Omental fat pad (tissue), 4 donors: Measurements from ENCODE around the gene RTKN2. TPM values are rescaled to one million over a fixed set of nuclear protein-coding genes. Genes with fewer than 3 reads are reported as not detected.

Experiments used
- ATAC-seq: fragments of 150-250 bp; one replicate; pipeline ENCODE4 v1.9.1; 2016; ENCODE audit warnings: mild to moderate bottlenecking, moderate library complexity; ENCODE audit not compliant: low FRiP score
- DNase-seq: peaks from one replicate; pipeline ENCODE4 v3.0.0-alpha.2; 2019; ENCODE audit warnings: low spot score
- CTCF ChIP-seq, 3 donors: fragments of 450-650 bp; IDR thresholded peaks; one replicate each; pipeline ENCODE4 v1.5.1; 2016 to 2017; ENCODE audit warnings: antibody characterized with exemption in 3 of 3, mild to moderate bottlenecking in 3 of 3, moderate library complexity in 2 of 3
- total RNA-seq, 4 donors: library from RNA; depleted of rRNA; stranded (reverse); fragments of >200 nt; gene quantifications; one replicate each; pipeline ENCODE4 v1.1.0, GENCODE V29; 2016

The RTKN2 gene
- total RNA-seq, 4 donors from 2014 or later, result 0.09 to 0.48 (median 0.38) TPM; not detected in 1

DNA sequence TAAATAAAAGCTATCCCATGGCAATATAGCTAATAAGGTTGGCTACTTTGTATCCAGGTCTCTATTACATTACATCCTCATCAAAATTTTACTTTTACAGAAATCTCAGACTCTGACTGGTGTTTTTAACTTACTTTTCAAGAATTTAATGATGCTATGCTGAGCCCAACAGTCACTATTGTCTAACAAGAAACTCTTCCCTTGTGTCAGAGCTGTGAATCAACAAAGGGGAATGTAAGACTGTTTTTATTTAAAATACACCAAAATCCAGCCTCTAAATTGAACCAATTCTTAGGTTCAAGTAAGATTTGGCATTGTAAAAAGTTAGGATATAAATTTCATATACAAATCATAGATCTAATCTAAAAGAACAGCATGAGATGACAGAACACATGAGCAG is 7.0 kb downstream of the RTKN2 start:
- TF ChIP-seq CTCF (IDR thresholded peaks at IDR 0.05), result no peak
- no peak for DNase-seq

DNA sequence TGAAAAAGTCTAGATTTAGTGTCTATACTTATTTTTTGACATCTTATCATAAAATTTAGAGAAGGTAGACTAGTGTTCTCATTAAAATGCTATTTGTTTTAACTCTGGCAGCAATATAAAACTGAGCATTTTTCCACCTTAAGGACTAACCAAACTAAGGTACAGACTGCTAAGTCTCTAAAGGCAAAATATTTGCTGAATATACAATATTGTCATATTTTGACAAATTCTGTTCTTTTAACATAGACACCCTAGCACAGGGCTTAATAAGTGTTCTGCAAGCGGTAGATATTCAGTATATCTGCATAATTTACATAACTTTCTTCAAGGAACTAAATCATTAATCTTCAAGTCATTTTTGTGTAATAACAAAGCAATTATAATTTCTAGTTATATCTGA is 8.6 kb downstream of the RTKN2 start:
- no peak for ATAC-seq
- DNase-seq, result no peak
- no peak for TF ChIP-seq CTCF (IDR thresholded peaks at IDR 0.05)

More for the DNA sequence above, 7.0 kb downstream of the RTKN2 start:
- no peak for ATAC-seq

DNA sequence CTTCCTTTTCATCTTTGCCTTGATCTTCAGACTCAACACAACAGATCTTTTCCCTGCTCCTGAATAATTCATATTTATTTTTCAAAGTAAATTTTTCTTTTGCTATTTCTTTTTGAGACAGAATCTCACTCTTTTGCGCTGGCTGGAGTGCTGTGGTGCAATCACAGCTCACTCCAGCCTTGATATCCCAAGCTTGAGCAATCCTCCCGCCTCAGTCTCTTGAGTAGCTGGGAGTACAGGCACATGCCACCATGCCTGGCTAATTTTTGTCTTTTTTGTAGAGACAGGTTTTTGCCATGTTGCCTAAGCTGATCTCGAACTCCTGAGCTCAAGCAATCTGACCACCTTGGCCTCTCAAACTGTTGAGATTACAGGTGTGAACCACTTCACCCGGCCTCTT is 9.2 kb downstream of the RTKN2 start:
- no peak for TF ChIP-seq CTCF (IDR thresholded peaks at IDR 0.05)
- ATAC-seq (no peak), DNase-seq (no peak)

- TF ChIP-seq CTCF (IDR thresholded peaks at IDR 0.05), result no peak
These were observed 9.7 kb downstream of the RTKN2 start for GRCh38 chr10:62258926-62259325.

GRCh38 chr10:62253704-62254103 is 14.9 kb downstream of the RTKN2 start:
- ATAC-seq, result no peak
- no peak for DNase-seq
- no peak for TF ChIP-seq CTCF (IDR thresholded peaks at IDR 0.05)

More at GRCh38 chr10:62258926-62259325, 9.7 kb downstream of the RTKN2 start:
- DNase-seq, result no peak
- ATAC-seq, result no peak

DNA sequence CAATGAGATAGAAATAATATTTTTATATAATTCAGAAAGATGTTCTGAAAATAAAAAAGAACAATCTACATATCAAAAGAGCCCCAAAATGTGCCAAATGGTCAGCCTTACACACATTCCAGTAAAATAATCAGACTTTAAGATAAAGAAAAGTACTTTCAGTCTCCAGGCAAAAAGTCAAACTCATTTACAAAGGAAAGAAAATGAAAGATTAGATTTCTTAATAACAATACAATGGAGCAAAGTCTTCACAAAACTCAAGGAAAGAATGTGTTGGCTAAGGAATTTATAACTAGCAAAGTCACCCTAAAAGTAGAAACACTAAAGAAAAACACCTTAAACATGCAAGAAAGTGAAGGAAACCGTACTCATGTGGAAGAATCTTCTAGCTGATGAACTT is 16.6 kb downstream of the RTKN2 start:
- no peak for ATAC-seq
- no peak for DNase-seq
- no peak for TF ChIP-seq CTCF (IDR thresholded peaks at IDR 0.05)

DNA sequence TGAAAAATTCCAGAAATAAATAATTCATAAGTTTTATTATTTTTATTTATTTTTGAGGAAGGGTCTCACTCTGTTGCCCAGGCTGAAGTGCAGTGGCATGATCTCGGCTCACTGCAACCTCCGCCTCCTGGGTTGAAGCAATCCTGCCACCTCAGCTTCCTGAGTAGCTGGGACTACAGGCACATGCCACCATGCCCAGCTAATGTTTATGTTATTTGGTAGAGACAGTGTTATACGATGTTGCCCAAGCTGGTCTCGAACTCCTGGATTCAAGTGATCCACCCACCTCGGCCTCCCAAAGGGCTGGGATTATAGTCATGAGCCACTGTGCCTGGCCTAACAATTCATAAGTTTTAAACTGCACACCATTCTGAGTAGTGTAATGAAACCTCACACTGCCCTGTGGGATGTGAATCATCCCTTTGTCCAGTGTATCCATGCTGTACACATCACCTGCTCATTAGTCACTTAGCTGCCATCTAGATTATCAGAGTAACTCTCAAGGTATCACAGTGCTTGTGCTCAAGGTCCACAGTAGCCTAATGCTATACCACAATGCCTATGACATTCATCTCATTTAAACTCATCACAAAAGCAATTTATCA is 17.9 kb downstream of the RTKN2 start:
- ATAC-seq (no peak), DNase-seq (no peak)
- TF ChIP-seq CTCF (IDR thresholded peaks at IDR 0.05), result no peak
